Mucosa of rectum (tissue), 2 donors: ENCODE measurements around the gene CSKMT.
"Not testable (repeated sequence)": the region's sequence is repeated elsewhere in the genome, so short reads cannot be mapped to it uniquely, and the experiment has no call there.

Experiments
- H3K27ac ChIP-seq, 2 donors: one replicate each; pipeline ENCODE4 v1.7.0; 2013; ENCODE audit warnings: inconsistent platforms in 2 of 2, low read depth in 2 of 2, low read length in 2 of 2
- H3K27me3 ChIP-seq, 2 donors: one replicate each; pipeline ENCODE4 v1.7.0; 2013; ENCODE audit warnings: low read length in 2 of 2; ENCODE audit not compliant: control insufficient read depth in 2 of 2, insufficient read depth in 2 of 2
- H3K36me3 ChIP-seq, 2 donors: one replicate each; pipeline ENCODE4 v1.7.0; 2013; ENCODE audit warnings: low read length in 2 of 2; ENCODE audit not compliant: control insufficient read depth in 2 of 2, insufficient read depth in 2 of 2
- H3K4me1 ChIP-seq, 2 donors: one replicate each; pipeline ENCODE4 v1.7.0; 2013; ENCODE audit warnings: low read length in 2 of 2, mild to moderate bottlenecking in 1 of 2; ENCODE audit not compliant: control insufficient read depth in 2 of 2, insufficient read depth in 2 of 2
- H3K4me3 ChIP-seq, 2 donors: one replicate each; pipeline ENCODE4 v1.7.0; 2013; ENCODE audit warnings: low read length in 2 of 2
- H3K9ac ChIP-seq, 2 donors: one replicate each; pipeline ENCODE4 v1.7.0; 2013; ENCODE audit warnings: low read length in 2 of 2, low read depth in 1 of 2, mild to moderate bottlenecking in 1 of 2
- H3K9me3 ChIP-seq, 2 donors: one replicate each; pipeline ENCODE4 v1.7.0; 2013; ENCODE audit warnings: low read length in 2 of 2; ENCODE audit not compliant: control insufficient read depth in 2 of 2
- donor health status: healthy.
- donor health status: Normal muscosa, but diverticular disease.

The CSKMT gene, protein sequence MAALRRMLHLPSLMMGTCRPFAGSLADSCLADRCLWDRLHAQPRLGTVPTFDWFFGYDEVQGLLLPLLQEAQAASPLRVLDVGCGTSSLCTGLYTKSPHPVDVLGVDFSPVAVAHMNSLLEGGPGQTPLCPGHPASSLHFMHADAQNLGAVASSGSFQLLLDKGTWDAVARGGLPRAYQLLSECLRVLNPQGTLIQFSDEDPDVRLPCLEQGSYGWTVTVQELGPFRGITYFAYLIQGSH

DNA sequence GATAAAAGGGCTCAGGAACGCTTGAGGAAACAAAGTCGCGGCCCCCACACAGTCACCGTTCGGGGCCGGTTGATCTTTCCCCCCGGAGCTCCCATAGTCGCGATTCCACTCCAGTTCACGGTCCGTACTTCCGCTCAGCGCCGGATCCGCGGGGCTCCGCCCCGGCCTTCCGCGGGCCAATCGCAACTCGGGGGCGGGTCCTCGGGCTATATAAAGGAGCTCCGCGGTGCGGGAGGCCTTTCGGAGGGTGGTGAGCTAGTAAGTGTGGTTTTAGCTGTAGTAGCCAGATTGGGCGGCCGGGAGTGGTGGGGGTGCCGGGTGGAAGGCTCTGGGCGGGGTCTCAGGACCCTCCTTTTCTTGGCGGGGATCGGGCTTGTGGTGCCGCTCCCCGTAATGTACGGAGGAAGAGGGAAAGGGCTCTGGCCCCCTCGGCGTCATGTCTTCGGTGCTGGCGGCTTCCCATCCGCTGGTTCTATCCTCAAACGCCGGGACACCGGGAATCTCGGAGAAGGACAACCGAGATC, at the start of gene CSKMT, which contains the start of gene C11orf98:
Gene CSKMT, plus strand, starts transcription at position 238 of the 524 bp plus-strand sequence. CDS start 568 bp downstream, outside the sequence.
Gene C11orf98, minus strand, starts transcription at position 136 of the 524 bp plus-strand sequence. Its CDS starts 41 bp downstream, at position 95.
- H3K4me3 ChIP-seq: peak within 1 kb of the TSS; percentile 91 to 96
- H3K4me1 ChIP-seq: peaks cover 21 to 22% of the 10 kb centered on the region in 2 donors
- H3K9ac ChIP-seq: peak within 1 kb of the TSS; percentile 94 to 96
- peak within 1 kb of the TSS; percentile 91 to 92 for H3K27ac ChIP-seq
- peaks cover 12 to 14% of the 10 kb centered on the region in 2 donors for H3K36me3 ChIP-seq
- H3K27me3 ChIP-seq: no peaks in the 10 kb centered on the region
- no peaks in the 10 kb centered on the region for H3K9me3 ChIP-seq

DNA sequence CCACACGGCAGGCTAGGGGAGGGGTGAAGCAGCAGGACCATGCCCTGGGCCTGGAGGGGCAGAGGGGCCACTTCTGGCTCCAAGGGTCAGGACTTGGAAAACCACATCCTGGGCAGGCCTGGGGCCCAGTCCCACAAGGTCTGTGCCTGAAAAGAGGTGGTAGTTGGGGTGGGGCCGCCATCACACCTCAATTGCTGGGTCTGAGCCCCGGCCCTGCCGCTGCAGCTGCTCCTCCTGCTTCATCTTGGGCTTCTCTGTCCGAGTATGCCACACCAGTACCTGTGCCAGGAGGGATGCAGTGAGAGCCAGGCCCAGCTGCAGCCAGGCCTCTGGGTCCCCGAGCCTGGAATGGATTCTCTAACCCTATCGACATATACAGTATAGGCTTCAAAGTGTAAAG, 49.6 kb upstream of the CSKMT start:
- Histone ChIP-seq H3K9ac (no peak overlapping the region), H3K27ac (no peak overlapping the region), H3K36me3 (peaks cover 2 to 5% of the 10 kb centered on the region in 2 donors), H3K9me3 (no peaks in the 10 kb centered on the region), H3K27me3 (no peaks in the 10 kb centered on the region), H3K4me3 (no peak overlapping the region), H3K4me1 (peaks cover 14 to 16% of the 10 kb centered on the region in 2 donors)

DNA sequence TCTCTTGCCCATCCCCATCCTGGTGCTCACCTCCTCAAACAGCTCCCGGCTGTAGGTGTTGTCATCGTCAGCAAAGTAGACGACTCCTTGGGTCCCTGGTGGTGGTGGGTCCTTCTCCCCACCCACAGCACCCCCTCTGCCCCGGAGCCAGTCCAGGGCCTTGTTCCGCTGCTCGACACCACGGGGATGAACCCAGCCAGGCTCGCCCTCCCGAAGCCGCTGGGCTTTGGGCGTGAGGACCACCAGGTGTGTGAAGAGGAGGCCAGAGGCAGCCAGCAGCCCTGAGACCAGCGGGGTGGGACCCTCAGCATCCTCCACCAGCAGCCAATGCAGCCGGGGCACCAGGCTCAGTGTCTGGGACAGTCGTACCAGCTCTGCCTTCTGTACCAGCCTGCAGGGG, 48.2 kb upstream of the CSKMT start:
- not testable (repeated sequence) for H3K9me3 ChIP-seq, H3K36me3 ChIP-seq, H3K27me3 ChIP-seq, H3K9ac ChIP-seq, H3K27ac ChIP-seq, H3K4me3 ChIP-seq
- H3K4me1 ChIP-seq: peaks cover 12 to 18% of the 10 kb centered on the region in 2 donors

DNA sequence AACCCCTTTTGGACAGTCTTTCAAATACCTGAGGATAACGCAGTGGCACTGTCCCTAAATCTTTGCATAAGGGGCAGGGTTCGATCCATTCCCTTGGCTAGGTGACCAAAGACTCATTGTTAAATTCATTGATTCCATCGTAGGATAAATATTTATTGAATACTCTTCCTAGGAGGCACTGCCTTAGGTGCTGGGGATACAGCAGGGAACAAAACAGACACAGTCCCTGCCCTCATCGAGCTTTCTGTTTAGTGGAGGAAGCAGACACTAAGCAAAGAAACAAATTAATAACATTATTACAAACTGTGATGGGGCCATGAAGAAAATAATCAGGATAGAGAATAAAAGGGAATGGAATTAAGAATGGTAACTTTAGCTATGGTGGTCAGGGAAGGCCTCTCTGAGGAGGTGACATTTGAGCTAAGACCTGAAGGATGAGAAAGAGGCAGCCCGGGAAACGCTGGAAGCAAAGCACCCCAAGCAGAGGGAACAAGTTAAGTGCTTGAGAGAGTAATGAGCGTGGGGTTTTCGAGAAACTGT, 44.0 kb upstream of the CSKMT start:
- peaks cover 9 to 14% of the 10 kb centered on the region in 2 donors for H3K36me3 ChIP-seq
- H3K27me3 ChIP-seq: no peaks in the 10 kb centered on the region
- peak overlapping the region; percentile 80 to 92 for H3K4me3 ChIP-seq
- H3K9me3 ChIP-seq: no peaks in the 10 kb centered on the region
- peaks cover 13 to 18% of the 10 kb centered on the region in 2 donors for H3K4me1 ChIP-seq
- peak overlapping the region; percentile 80 to 90 for H3K9ac ChIP-seq
- peak overlapping the region; percentile 88 to 93 for H3K27ac ChIP-seq

DNA sequence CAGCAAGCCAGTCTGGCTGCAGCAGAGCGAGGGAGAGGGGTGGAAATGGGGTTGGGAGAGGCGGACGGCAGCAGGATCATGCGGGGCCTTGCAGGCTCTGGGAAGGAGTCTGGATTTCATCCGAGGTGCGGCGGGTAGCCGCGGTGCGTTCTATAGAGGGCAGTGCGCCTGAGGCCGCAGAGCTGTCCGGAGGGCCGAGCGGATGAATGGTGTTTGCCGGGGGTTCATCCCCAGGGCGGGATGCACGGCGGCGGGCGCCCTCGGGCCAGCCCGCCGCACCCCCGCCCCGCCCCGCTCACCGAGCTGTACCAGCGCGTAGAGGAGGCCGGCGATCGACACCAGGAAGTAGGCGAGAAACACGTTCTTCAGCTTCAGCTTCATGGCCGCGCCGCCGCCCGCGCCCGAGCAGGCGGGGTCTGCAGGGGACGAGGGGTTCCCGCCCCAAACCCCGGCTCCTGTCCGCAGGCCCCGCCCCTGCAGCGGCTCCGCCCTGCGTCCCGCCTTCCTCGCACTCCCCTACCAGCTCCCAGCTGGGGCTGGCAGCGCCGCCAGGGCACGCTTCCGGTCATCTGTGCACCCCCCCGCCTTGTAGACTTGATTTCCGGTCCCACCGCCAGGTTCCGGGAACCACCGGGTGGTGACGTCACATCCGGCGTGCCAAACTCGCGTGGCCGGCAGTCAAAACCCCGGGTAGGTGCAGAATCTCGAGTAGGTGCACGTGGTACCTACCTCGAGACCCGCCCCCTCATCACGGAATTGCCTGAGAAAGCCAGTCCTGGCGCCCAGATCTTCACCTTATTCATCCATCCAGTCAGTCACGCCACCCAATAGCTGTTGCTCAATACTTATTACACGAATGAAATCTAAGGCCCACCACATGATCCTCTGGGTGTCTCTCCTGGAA, 43.3 kb upstream of the CSKMT start, which contains the start of gene B3GAT3:
Gene B3GAT3, minus strand, starts transcription at position 420 of the 904 bp plus-strand sequence. Its CDS starts 39 bp downstream, at position 381.
- peaks cover 13 to 18% of the 10 kb centered on the region in 2 donors for H3K4me1 ChIP-seq
- H3K27me3 ChIP-seq: no peaks in the 10 kb centered on the region
- peaks cover 16 to 21% of the 10 kb centered on the region in 2 donors for H3K36me3 ChIP-seq
- peak within 1 kb of the TSS; percentile 88 to 93 for H3K27ac ChIP-seq
- H3K4me3 ChIP-seq: peak within 1 kb of the TSS; percentile 80 to 92
- H3K9me3 ChIP-seq: no peaks in the 10 kb centered on the region
- H3K9ac ChIP-seq: peak within 1 kb of the TSS; percentile 80 to 90

DNA sequence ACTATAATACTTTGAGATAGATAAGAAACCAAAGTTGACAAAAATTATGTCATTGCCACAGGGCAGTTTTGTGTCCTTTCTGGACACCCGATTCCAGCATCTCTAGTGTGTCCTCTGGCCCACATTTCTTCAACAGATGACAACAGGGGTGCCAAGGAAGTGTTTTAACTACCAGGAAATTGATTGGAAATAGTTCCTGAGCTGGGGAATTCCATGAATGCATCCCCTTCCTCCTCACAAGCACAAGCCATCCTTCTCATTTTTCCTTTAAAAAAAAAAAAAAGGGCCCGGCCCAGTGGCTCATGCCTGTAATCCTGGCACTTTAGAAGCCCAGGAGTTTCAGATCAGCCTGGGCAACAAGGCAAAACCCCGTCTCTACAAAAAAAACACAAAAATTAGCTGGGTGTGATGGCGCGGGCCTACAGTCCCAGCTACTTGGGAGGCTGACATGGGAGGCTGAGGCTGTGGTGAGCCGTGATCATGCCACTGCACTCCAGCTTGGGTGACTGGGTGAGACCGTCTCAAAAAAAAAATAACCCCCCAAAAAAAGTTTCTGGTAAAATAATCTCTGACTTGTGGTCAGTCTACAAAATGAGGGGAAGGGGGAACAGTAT, 42.5 kb upstream of the CSKMT start:
- H3K4me1 ChIP-seq: peaks cover 13 to 18% of the 10 kb centered on the region in 2 donors
- peak overlapping the region; percentile 80 to 92 for H3K4me3 ChIP-seq
- no peaks in the 10 kb centered on the region for H3K9me3 ChIP-seq
- no peaks in the 10 kb centered on the region for H3K27me3 ChIP-seq
- H3K9ac ChIP-seq: peak overlapping the region in 1 of 2 donors; percentile 32
- peaks cover 20 to 24% of the 10 kb centered on the region in 2 donors for H3K36me3 ChIP-seq
- H3K27ac ChIP-seq: peak overlapping the region; percentile 88 to 93

DNA sequence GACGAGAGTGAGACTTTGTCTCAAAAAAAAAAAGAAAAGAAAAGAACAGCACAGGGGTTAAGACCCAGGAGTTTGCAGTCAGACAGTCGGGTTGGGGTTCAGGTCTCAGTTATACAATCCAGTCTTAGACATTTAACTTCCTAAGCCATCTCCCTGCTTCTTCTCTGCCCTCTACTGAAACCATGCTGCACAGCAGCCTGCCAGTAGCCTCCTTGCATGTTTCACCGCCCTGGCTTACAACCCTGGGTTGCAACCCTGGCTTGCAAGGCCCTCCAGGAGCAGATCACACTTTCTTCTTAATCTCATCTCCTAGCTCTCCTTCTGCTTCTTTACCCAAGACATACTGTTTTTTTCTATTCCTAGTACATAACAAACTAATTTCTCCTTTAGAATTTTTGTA, 37.4 kb upstream of the CSKMT start:
- H3K4me1 ChIP-seq: no peaks in the 10 kb centered on the region
- no peak overlapping the region for H3K27ac ChIP-seq
- H3K9me3 ChIP-seq: no peaks in the 10 kb centered on the region
- H3K4me3 ChIP-seq: no peak overlapping the region
- H3K27me3 ChIP-seq: no peaks in the 10 kb centered on the region
- peaks cover 56 to 69% of the 10 kb centered on the region in 2 donors for H3K36me3 ChIP-seq
- H3K9ac ChIP-seq: no peak overlapping the region

DNA sequence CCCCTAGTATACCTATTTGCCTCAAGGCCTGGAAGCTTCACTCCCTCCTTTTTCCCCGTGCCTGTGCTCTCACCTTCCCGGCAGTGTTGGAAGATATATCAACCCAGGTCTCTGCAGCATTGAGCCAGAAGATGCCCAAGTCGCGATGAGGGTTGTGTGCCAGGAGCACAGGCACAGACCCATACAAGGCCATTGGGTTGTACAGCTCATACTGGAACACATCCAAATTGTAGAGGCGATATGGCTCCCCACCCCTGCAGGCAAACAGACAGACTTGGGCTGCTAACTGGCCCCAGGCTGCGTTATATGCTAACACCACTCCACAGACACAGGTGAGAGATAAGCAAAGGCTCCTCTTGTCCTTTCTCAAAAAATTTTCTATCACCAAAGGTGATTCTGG, 32.6 kb upstream of the CSKMT start:
- H3K4me3 ChIP-seq: no peak overlapping the region
- H3K9me3 ChIP-seq: no peaks in the 10 kb centered on the region
- H3K4me1 ChIP-seq: no peaks in the 10 kb centered on the region
- no peak overlapping the region for H3K27ac ChIP-seq
- no peaks in the 10 kb centered on the region for H3K27me3 ChIP-seq
- H3K9ac ChIP-seq: no peak overlapping the region
- peaks cover 54 to 78% of the 10 kb centered on the region in 2 donors for H3K36me3 ChIP-seq

DNA sequence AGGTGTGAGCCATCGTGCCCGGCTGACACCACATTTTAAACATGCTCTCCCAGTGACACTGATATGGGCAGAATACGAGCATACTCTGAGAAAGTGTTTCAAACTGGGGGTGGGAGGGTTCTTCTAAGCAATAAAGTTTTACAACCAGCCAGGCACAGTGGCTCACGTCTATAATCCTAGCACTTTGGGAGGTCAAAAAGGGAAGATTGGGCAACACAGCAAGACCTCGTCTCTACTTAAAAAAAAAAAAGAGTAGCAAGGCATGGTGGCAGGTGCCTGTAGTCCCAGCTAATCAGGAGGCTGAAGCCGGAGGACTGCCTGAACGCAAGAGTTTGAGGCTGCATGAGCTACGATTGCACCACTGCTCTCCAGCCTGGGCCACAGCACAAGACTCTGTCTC, 20.9 kb upstream of the CSKMT start:
- H3K9ac ChIP-seq: no peak overlapping the region
- H3K9me3 ChIP-seq: no peaks in the 10 kb centered on the region
- H3K27ac ChIP-seq: no peak overlapping the region
- no peak overlapping the region for H3K4me3 ChIP-seq
- peaks cover 11 to 16% of the 10 kb centered on the region in 2 donors for H3K4me1 ChIP-seq
- peaks cover 11 to 27% of the 10 kb centered on the region in 2 donors for H3K36me3 ChIP-seq
- no peaks in the 10 kb centered on the region for H3K27me3 ChIP-seq
